ENCODE measurements around the gene CCDC85B.

CCDC85B gene

DNA sequence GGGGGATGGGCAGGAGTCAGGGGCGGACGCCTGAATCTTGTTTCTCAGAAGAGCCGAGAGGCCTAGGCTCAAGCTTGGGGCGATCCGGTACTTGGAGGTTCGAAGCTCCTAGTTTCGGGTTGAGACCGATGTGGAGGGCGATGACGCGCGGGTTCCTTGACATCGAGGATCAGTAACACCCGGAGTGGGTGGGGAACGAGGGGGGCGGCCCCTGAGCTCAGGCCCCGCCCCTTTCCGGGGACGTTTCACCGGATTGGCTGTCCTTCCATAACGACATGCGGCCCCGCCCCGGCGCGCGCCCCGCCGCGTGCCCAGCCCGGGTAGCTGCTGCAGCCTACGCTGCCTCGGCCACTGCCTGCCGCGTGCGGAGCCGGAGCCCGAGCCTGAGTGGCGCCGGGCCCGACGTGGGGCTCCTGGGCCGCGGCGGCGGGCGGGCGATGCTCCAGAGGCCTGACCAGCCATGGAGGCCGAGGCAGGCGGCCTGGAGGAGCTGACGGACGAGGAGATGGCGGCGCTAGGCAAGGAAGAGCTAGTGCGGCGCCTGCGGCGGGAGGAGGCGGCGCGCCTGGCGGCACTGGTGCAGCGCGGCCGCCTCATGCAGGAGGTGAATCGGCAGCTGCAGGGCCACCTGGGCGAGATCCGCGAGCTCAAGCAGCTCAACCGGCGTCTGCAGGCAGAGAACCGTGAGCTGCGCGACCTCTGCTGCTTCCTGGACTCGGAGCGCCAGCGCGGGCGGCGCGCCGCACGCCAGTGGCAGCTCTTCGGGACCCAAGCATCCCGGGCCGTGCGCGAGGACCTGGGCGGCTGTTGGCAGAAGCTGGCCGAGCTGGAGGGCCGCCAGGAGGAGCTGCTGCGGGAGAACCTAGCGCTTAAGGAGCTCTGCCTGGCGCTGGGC is at the start of gene CCDC85B:
Gene CCDC85B, plus strand, starts transcription at position 350 of the 895 bp plus-strand sequence. Its CDS starts 111 bp downstream, at position 461.
- peak; percentile 75 to 99 (median 96) for DNase-seq

DNA sequence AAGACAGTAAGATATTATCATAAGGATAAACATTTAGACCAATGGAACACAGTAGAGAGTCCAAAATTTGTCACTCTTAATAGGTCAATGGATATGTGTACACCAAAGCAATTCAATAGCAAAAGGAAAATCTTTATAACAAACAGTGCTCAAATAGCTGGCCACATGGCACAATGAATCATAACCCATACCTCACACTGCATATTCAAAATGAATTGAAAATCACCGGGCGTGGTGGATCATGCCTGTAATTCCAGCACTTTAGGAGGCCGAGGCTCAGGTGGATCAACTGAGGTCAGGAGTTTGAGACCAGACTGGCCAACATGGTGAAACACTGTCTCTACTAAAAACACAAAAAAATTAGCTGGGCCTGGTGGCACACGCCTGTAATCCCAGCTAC is 48.3 kb upstream of the CCDC85B start:
- DNase-seq, result no peak

DNA sequence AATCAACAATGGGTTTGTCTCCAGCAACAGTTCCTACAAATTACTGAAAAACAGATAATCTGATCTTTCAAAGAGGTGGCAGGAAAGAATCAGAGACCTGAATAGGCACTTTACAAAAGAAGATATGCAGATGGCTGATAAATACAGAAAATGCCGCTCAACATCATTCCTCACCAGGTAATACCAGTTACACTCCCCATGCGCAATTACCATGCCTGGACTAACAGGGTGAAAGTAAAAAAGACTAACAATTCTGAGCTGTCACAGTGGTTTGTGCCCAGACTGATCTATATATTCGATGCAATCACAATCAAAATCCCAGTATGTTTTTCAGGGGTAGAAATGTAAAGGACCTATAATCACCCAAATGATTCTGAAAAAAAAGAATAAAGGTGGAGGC is 46.7 kb upstream of the CCDC85B start:
- DNase-seq, result no peak

DNA sequence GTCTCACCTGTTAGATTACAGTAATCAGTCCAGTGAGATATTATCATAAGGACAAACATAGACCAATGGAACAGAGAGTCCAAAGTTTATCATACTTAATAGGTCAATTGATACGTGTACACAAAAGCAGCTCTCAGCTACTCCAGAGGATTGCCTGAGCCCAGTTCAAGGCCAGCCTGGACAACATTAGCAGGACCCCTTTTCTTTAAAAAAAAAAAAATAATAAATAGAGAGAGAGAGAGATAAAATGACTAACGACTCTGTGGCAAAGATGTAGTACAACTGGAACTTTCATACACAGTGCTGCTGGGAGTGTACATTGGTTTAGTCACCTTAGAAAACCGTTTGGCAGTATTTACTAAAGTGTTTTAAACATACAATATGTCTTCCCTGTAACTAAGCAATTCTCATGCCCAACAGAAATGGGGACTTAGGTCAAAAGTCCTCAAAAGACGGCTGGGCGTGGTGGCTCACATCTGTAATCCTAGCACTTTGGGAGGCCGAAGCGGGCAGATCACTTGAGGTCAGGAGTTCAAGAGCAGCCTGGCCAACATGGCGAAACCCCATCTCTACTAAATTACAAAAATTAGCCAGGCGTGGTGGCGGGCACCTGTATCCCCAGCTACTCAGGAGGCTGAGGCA is 46.1 kb upstream of the CCDC85B start:
- DNase-seq, result no peak

DNA sequence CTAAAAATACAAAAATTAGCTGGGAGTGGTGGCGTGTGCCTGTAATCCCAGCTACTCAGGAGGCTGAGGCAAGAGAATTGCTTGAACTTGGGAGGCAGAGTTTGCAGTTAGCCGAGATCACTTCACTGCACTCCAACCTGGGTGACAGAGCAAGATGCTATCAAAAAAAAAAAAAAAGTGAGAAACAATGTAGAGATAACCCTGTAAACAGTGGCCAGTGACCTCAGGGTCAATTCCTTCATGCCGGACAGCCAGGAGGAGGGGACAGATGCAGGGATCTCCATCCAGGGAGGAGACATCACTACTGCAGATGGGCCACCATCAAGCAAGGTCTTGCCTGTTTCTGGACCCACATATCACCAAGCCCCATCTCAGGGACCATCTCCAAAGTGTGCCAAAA is 42.7 kb upstream of the CCDC85B start:
- DNase-seq, result no peak

DNA sequence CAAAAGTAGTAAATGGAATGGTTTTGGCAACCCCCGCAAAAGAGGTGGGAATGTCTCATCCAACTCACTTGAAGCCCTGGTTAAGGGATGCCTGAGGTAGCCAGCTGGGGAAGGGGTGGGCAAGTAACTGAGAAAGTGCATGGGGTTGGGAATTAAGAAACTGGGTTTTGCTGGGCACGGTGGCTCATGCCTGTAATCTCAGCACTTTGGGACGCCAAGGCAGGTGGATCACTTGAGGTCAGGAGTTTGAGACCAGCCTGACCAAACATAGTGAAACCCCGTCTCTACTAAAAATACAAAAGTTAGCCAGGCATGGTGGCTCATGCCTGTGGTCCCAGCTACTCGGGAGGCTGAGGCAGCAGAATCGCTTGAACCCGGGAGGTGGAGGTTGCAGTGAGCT is 41.8 kb upstream of the CCDC85B start:
- peak in 1 of 58 donors; percentile 26 for DNase-seq

DNA sequence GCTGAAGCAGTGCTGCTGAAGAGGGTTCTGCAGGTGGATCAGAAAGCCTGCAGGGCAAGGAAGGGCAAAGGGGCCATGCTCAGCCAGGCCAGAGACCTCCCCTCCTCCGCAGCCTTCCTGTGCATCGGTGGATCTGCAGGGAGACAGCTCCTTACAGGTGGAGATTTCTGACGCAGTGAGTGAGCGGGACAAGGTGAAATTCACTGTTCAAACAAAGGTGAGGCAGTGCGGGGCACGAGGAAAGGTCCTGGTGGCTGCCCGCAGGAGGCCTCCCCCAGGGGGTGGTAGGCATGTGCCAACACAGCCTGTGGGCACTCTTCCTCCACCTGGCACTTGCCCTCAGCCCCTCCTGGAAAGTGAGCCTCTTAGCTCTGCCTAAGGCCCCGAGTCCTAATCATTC is 41.1 kb upstream of the CCDC85B start:
- no peak for DNase-seq

DNA sequence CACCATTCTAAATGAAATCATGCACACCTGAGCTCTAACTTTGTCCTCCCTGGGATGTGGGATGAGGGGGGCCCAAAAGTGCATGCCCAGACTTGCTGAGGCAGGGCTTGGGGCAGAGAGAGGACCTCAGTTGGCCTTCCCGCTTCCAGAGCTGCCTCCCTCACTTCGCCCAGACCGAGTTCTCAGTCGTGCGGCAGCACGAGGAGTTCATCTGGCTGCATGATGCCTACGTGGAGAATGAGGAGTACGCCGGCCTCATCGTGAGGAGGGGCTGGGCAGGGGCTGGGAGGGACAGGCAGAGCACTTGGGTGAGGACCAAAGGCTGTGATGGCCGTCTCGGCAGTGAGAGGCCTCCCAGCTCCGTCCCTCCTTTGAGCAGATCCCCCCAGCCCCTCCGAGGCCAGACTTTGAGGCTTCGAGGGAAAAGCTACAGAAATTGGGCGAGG is 40.7 kb upstream of the CCDC85B start:
- no peak for DNase-seq

DNA sequence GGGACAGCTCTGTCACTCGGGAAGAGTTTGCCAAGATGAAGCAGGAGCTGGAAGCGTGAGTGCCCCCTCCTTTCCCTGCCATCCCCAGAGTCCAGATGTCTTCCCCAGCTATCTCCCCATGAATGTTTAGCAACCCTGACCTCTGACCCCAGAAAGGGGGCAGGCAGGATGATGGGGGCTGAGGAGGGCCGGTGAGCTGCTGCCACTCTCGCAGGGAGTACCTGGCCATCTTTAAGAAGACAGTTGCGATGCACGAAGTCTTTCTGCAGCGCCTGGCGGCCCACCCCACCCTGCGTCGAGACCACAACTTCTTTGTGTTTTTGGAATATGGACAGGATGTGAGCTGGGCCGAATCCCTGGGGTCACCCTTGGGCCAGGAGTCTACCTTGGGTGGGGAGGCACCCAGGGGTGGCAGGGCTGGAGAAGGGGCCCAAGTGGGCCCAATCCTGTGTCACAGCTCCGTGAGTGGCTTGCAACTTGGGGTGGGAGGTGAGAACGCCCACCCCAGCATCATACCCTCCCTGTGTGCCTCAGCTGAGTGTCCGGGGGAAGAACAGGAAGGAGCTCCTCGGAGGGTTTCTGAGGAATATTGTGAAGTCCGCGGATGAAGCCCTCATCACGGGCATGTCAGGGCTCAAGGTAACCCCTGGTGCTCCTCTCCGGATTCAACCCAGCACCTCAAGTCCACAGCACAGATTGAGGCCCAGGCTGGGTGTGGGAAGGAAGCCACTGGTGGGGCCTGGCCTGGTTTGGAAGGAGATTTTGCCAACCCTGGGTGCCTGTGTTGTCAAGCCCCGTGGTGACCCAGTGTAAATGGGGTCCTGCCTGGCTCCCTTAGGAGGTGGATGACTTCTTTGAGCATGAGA is 40.0 kb upstream of the CCDC85B start:
- DNase-seq, result no peak

DNA sequence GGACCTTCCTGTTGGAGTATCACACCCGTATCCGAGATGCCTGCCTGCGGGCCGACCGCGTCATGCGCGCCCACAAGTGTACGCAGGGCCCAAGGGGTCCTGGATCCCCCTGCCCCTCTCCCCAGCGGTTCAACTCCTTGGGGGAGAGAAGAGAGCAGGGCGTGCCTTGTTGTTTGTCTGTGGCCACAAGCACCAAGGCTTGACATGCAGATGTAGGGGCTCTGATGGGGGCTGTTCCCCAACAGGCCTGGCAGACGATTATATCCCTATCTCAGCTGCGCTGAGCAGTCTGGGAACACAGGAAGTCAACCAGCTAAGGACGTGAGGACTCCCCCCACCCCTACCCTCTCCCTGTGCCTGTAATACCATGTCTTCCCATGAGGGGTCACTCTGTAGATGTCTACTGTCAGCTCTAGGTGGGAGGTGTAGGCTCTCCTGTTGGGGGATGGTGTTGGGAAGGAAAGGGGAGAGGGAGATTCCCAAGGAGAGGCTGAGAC is 39.3 kb upstream of the CCDC85B start:
- DNase-seq, result no peak

DNA sequence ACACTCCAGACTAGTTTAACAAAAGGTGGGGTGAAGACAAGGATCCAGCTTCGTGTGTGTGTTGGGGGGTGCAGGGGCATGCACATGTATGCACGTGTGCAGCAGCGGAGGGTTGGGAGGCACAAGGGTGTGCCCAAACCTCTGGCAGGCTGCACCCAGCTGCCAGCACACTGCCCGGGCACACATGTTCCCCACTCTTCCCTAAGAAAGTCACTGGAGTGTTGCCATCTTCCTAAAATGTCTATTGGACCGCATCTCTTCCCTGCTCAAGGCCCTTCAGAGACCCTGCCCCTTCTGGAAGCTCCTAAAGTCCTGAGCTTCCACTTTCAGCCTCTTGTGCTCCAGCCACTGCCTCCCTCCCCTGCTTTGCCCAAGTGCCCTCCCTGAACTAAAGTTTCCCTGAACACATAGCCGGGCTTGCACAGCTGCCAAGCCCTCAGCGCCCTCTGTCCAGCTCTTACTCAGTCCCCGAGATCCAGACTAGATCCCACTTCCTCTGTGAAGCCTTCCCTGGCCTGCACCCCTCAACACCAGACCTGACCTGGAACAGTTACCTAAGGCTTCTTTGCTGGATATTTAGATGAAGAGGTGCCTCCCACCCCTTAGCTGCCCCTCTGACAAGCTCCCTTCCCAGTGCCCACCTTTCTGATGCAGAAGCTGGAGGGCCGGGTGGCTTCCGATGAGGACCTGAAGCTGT is 38.5 kb upstream of the CCDC85B start:
- no peak for DNase-seq

DNA sequence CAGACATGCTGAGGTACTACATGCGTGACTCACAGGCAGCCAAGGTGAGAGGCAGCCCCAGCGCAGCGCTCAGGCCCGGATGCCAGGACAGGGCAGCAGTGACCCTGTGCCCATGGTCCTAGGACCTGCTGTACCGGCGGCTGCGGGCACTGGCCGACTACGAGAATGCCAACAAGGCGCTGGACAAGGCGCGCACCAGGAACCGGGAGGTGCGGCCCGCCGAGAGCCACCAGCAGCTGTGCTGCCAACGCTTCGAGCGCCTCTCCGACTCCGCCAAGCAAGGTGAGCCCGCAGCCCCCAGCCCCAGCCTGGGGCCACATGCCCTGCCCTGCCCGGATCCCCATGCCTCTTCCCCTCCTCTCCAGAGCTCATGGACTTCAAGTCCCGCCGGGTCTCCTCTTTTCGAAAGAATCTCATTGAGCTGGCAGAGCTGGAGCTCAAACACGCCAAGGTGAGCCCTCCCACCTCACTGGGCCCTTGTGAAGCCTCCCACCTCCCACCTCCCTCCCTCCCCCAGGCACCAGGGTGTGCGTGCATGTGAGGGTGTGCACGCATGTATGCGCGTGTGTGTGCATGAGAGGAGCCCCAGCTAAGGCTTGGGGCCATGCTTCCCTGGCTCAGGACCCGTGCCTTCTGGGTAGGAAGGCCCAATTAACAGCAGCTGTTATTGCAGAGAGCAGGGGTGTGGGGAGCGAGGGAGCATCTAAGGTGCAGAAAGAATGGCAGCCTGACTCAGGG is 37.8 kb upstream of the CCDC85B start:
- no peak for DNase-seq

DNA sequence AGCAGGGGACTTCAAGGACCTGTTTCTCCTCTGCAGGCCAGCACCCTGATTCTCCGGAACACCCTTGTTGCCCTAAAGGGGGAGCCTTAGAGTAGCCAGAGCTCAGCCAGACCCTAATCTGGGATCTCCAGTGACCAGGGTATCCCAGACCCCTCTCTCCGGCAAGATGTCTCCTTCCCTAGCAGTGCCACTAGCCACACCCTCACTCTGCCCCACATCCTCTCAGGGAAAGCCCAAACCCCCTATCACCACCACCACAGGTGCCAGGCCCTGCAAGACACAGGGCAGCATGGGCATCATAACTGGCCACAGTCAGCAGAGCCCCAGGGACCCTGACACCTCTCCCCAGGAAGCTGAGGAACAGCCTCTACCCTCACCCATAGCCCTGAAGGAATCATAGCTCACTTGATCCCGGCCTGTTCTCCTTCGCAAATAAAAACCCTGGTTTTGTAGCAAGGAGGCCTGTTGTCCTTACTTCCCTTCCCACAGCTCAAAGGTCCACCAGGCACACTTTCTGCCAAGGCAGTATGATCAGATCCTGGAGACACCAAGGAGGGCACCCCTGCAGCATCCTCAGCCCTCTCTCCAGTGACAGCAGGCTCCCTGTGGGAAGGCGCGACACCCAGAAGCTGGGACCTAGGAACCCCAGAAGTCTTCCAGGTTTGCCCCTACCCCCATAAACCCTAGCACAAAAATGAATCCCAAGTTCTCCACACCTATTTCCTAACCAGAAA is 37.1 kb upstream of the CCDC85B start:
- DNase-seq, result no peak

DNA sequence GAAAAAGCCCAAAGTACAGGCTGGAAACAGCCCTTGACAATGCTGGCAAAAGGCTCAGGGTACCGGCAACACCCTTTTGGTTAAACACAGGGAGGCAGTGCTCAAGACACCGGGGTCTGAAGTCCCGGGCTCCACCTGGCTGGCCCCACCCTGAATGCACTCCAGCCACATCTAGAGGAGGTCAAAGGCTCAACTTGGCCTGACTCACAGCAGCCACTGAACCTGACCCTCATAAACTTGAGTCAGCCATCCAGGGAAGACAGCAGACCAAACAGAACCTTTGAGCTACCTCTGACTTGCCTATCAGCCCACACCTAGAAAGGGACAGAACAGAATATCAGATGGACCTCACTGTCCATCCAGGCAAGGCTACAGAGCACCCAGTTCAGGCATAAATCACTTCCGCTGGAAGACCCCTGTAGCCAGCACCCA is 36.3 kb upstream of the CCDC85B start:
- DNase-seq, result no peak

DNA sequence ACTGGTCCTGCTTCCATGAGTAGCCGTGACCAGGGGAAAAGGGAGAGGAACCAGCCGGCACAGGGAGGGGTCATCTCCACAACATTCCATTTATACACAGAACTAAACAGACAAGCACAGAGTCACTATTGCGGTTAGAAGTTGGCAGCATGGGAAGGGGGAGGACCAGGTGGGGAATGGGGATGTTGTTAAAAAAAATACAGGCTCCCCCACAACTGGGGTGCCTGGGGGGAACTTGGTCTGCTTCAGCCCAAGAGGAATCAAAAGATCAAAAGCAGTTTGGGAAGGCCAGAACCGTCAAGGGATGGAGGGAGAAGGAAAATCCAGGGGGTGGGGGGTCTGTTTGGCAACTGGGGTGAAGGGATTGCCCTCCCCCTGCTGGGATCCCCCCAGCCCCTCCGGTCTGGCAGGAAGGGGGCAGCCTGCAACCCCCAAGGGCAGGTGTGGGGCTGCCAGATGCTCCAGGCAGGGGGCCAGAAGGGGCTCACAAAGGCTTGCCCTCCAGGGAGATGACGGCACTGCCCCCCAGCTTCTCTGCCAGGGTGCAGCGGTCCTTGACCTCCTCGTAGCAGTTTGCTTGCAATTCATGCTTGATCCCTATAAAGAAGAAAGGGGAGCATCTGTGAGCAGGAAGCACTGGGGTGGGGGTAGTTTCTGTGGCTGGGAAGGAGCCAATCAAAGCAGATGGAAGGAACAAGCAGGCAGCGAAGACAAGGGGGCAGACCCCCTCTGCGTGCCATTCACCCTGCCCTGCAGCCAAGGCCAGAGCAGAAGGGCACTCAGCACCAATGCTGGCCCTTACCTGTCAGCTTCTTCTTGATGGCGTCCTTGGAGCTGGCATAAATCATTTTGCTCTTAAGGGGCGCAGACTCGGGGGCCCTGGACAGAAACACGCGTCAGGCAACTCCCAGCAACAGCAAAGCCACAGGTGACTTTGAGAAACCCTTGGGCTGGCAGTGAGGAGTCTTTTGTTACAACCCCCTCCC is 35.3 kb upstream of the CCDC85B start:
- DNase-seq, result no peak

DNA sequence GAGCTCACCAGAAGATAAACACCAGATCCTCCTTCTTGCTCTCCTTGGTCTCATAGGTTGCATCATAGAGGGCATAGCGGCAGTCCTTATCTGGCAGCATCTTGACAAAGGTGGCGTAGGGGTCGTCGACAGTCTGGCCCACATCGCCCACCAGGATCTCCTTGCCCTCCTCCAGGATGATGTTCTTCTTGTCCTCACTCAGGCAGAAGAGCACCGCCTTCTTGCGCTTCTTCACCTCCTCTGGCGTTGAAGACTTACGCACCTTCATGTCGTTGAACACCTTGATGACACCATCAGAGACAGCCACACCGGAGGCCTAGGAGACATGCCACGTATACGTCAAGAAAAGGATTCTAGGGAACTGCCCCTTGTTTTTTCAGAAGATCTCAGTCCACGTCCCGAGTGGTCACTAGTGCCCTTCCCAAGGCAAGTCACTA is 34.5 kb upstream of the CCDC85B start:
- no peak for DNase-seq

DNA sequence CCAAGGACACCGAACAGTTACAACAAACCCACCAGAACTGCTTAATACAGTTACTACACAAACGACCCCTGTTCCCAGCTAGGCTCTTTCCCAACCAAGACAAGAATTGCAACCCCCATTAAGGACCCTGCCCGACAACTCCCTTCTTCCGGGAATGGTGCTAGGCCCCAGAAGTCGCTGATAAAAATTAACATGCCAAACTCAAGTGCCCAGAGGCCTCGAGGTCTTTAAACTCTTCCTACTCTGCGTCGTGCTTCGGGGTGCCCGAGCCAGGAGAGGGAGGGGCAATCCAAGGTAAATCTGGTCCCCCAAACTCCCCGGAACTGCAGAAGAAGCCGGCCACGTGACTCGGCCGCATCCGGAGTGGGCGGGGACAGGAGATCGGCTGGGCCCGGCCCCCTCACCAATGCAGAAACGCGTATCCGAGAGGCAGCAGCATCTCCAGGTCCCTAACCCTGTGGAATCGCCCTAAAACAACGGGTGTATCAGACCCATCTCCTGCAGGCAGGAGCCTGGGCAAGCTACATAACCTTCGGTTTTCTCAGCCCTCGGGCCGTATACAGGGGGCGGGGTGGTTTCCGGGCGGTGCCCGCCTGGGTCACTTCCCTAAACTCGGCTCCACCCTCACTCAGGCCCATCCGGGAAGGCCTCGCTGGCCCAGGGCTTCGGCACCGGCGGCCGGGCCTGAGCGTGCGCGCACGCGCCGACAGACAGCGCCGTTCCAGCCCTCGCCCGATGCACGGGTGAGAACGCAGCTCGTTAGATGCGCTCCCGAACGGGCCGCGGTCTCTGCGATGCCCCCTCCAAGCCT is 33.6 kb upstream of the CCDC85B start:
- DNase-seq, result peak in 56 of 58 donors; percentile 35 to 86 (median 70)
